IMR-90 (cell line): ENCODE measurements around the gene ZNF423. TPM values are rescaled to one million over a fixed set of nuclear protein-coding genes. Genes with fewer than 3 reads are reported as not detected.

Source experiments
- ATAC-seq: fragments of 200-7000 bp; cut with Tn5 transposase; 2 replicates; pipeline ENCODE4 v1.9.1; 2020; ENCODE audit warnings: low read depth, mild to moderate bottlenecking, moderate library complexity
- BruUV-seq: library from RNA; stranded (reverse); fragments of 400-500 nt; replicated peaks from 2 replicates; lab custom pipeline; 2021; lab: Mats Ljungman, UMichigan
- CTCF ChIA-PET: fragments of 300-600 bp; formaldehyde crosslinking; extraction: SDS; loops from one replicate; lab custom pipeline; 2021; ENCODE audit warnings: antibody characterized with exemption; lab: Yijun Ruan, JAX
- POLR2A ChIA-PET: fragments of 300-600 bp; sonication (Branson Sonifier 250); formaldehyde crosslinking; loops from one replicate; lab custom pipeline; 2022; ENCODE audit warnings: antibody characterized with exemption; ENCODE audit not compliant: unreplicated experiment; lab: Charles Lee
- DNase-seq: peaks from one replicate; pipeline ENCODE4 v3.0.0; 2013
- H2AFZ ChIP-seq: replicated peaks from 2 replicates; pipeline ENCODE3; 2013; ENCODE audit warnings: low read length, mild to moderate bottlenecking; ENCODE audit not compliant: poor library complexity
- H2AK5ac ChIP-seq: 2 replicates; pipeline ENCODE4 v1.6.1; 2013; ENCODE audit warnings: low read depth, low read length, inconsistent platforms
- H2AK9ac ChIP-seq: replicated peaks from 2 replicates; pipeline ENCODE3; 2013; ENCODE audit warnings: mild to moderate bottlenecking, low read depth, low read length, moderate library complexity; ENCODE audit not compliant: poor library complexity
- H2BK120ac ChIP-seq: 2 replicates; pipeline ENCODE4 v1.6.1; 2013; ENCODE audit warnings: low read depth, low read length, inconsistent platforms
- H2BK15ac ChIP-seq: 3 replicates; pipeline ENCODE4 v1.6.1; 2013; ENCODE audit warnings: low read depth, low read length, inconsistent platforms
- H2BK20ac ChIP-seq: 2 replicates; pipeline ENCODE4 v1.6.1; 2013; ENCODE audit warnings: low read depth, mild to moderate bottlenecking, inconsistent platforms, low read length, moderate library complexity
- H2BK5ac ChIP-seq: 2 replicates; pipeline ENCODE4 v1.6.1; 2013; ENCODE audit warnings: mild to moderate bottlenecking, low read depth, low read length, inconsistent platforms; ENCODE audit not compliant: poor library complexity, severe bottlenecking
- H3K14ac ChIP-seq: replicated peaks from 2 replicates; pipeline ENCODE4 v1.6.1; 2013; ENCODE audit warnings: low read depth, low read length, inconsistent platforms
- H3K18ac ChIP-seq: 2 replicates; pipeline ENCODE4 v1.6.1; 2013; ENCODE audit warnings: low read depth, low read length, control low read depth
- H3K23ac ChIP-seq: 2 replicates; pipeline ENCODE4 v1.6.1; 2013; ENCODE audit warnings: low read depth, low read length, inconsistent platforms
- H3K27ac ChIP-seq: 2 replicates; pipeline ENCODE4 v1.5.1; 2013; ENCODE audit warnings: mild to moderate bottlenecking, control low read depth, low read length; ENCODE audit not compliant: insufficient read depth
- H3K27me3 ChIP-seq: 2 replicates; pipeline ENCODE4 v1.6.1; 2013; ENCODE audit warnings: low read length; ENCODE audit not compliant: control insufficient read depth, insufficient read depth
- H3K36me3 ChIP-seq: 2 replicates; pipeline ENCODE4 v1.6.1; 2013; ENCODE audit warnings: low read length, mixed read lengths; ENCODE audit not compliant: control insufficient read depth, insufficient read depth
- H3K4ac ChIP-seq: 2 replicates; pipeline ENCODE4 v1.6.1; 2013; ENCODE audit warnings: low read depth, low read length, inconsistent platforms
- H3K4me1 ChIP-seq: 2 replicates; pipeline ENCODE4 v1.6.1; 2013; ENCODE audit warnings: low read length, mixed read lengths; ENCODE audit not compliant: control insufficient read depth, insufficient read depth
- H3K4me2 ChIP-seq: 2 replicates; pipeline ENCODE4 v1.6.1; 2013; ENCODE audit warnings: low read depth, mild to moderate bottlenecking, control low read depth, low read length, moderate library complexity
- H3K4me3 ChIP-seq: 2 replicates; pipeline ENCODE4 v1.5.1; 2013; ENCODE audit warnings: low read depth, mild to moderate bottlenecking, control low read depth, low read length, moderate library complexity; ENCODE audit not compliant: insufficient read depth
- H3K56ac ChIP-seq: 2 replicates; pipeline ENCODE4 v1.6.1; 2013; ENCODE audit warnings: low read length, inconsistent platforms; ENCODE audit not compliant: insufficient read depth; ENCODE audit errors: extremely low read depth
- H3K79me1 ChIP-seq, 2 experiments: 2 replicates each; pipeline ENCODE4 v1.6.1; 2013; ENCODE audit warnings: low read length in 2 of 2, inconsistent platforms in 1 of 2, low read depth in 1 of 2
- H3K9ac ChIP-seq: 2 replicates; pipeline ENCODE4 v1.6.1; 2013; ENCODE audit warnings: low read depth, low read length, control low read depth
- H3K9me1 ChIP-seq: 2 replicates; pipeline ENCODE4 v1.6.1; 2013; ENCODE audit warnings: low read length, inconsistent platforms; ENCODE audit not compliant: insufficient read depth
- H3K9me3 ChIP-seq: 2 replicates; pipeline ENCODE4 v1.6.1; 2013; ENCODE audit warnings: low read length; ENCODE audit not compliant: control insufficient read depth, insufficient read depth
- H4K20me1 ChIP-seq: 2 replicates; pipeline ENCODE4 v1.6.1; 2013; ENCODE audit warnings: low read length, inconsistent platforms; ENCODE audit not compliant: insufficient read depth
- H4K5ac ChIP-seq: 2 replicates; pipeline ENCODE4 v1.6.1; 2013; ENCODE audit warnings: mild to moderate bottlenecking, low read depth, low read length, control low read depth
- H4K8ac ChIP-seq, 2 experiments: 2 replicates each; pipeline ENCODE4 v1.6.1; 2013; ENCODE audit warnings: low read depth in 2 of 2, low read length in 2 of 2, control low read depth in 1 of 2, inconsistent platforms in 1 of 2
- H4K91ac ChIP-seq: 2 replicates; pipeline ENCODE4 v1.6.1; 2013; ENCODE audit warnings: low read depth, low read length, inconsistent platforms; ENCODE audit not compliant: insufficient read depth
- BHLHE40 ChIP-seq: fragments of 150-350 bp; IDR thresholded peaks from 2 replicates; pipeline ENCODE4 v1.6.1; 2016; ENCODE audit warnings: mild to moderate bottlenecking, low read depth, low read length
- CEBPB ChIP-seq: IDR thresholded peaks from 2 replicates; pipeline ENCODE4 v1.6.1; 2012; ENCODE audit warnings: low read depth, low read length, improper control_type of control experiment
- CHD1 ChIP-seq: IDR thresholded peaks from 2 replicates; pipeline ENCODE4 v1.6.1; 2012; ENCODE audit warnings: low read depth, low read length, improper control_type of control experiment
- FOS ChIP-seq: fragments of 150-350 bp; IDR thresholded peaks from 2 replicates; pipeline ENCODE4 v1.6.1; 2016; ENCODE audit warnings: low read depth, low read length
- MAFK ChIP-seq: IDR thresholded peaks from 2 replicates; pipeline ENCODE4 v1.6.1; 2012; ENCODE audit warnings: low read depth, low read length, improper control_type of control experiment
- MAZ ChIP-seq: IDR thresholded peaks from 2 replicates; pipeline ENCODE4 v1.6.1; 2012; ENCODE audit warnings: low read depth, mild to moderate bottlenecking, low read length, improper control_type of control experiment, moderate library complexity, borderline replicate concordance
- MXI1 ChIP-seq: IDR thresholded peaks from 2 replicates; pipeline ENCODE4 v1.6.1; 2012; ENCODE audit warnings: low read depth, mild to moderate bottlenecking, low read length, moderate library complexity, borderline replicate concordance
- NFE2L2 ChIP-seq: fragments of 150-350 bp; IDR thresholded peaks from 2 replicates; pipeline ENCODE4 v1.6.1; 2016; ENCODE audit warnings: low read depth, mild to moderate bottlenecking, low read length
- POLR2A ChIP-seq: IDR thresholded peaks from 2 replicates; pipeline ENCODE4 v1.6.1; 2012; ENCODE audit warnings: mild to moderate bottlenecking, low read depth, low read length
- RAD21 ChIP-seq: IDR thresholded peaks from 2 replicates; pipeline ENCODE4 v1.6.1; 2012; ENCODE audit warnings: low read length, improper control_type of control experiment
- RCOR1 ChIP-seq: IDR thresholded peaks from 2 replicates; pipeline ENCODE4 v1.6.1; 2012; ENCODE audit warnings: mild to moderate bottlenecking, low read length, improper control_type of control experiment; ENCODE audit not compliant: insufficient replicate concordance
- RFX5 ChIP-seq: IDR thresholded peaks from 2 replicates; pipeline ENCODE4 v1.8.0; 2012; ENCODE audit warnings: low read depth, mild to moderate bottlenecking, low read length, moderate library complexity
- SMC3 ChIP-seq: fragments of 150-350 bp; IDR thresholded peaks from 2 replicates; pipeline ENCODE4 v1.6.1; 2016; ENCODE audit warnings: low read depth, mild to moderate bottlenecking, antibody characterized with exemption, low read length, moderate library complexity
- WGBS, 2 experiments: methylation state at CpG; one replicate each; pipeline versions ENCODE4 v1.1.5 to v1.1.7; 2013; ENCODE audit warnings: missing lambda C conversion rate in 2 of 2; ENCODE audit not compliant: insufficient read length in 1 of 2; ENCODE audit errors: extremely low coverage in 2 of 2; 5-methylcytosine and 5-hydroxymethylcytosine counted together
- dilution Hi-C: fragments of 300-500 bp; cut with HindIII; formaldehyde crosslinking; loops from one replicate; pipeline ENCODE4 v1.14.3; 2018; ENCODE audit warnings: low sequenced_read_pairs; ENCODE audit not compliant: unreplicated experiment
- in situ Hi-C: fragments of 300-500 bp; cut with MboI; formaldehyde crosslinking; loops from 3 replicates; pipeline ENCODE4 v1.14.3; 2019; ENCODE audit warnings: low sequenced_read_pairs, inconsistent platforms, mixed read lengths
- intact Hi-C: fragments of 100-400 bp; cut with micrococcal nuclease; formaldehyde crosslinking; loops from 2 replicates; pipeline ENCODE4 v1.10.0; 2022
- polyA plus RNA-seq, 3 experiments: library from polyadenylated mRNA; depleted of rRNA; stranded (reverse); fragments of >200 nt; gene quantifications; 2 replicates each; pipeline ENCODE4 v1.2.3, GENCODE V29; 2012; ENCODE audit warnings: low replicate concordance in 1 of 3
- total RNA-seq: library from RNA; depleted of rRNA; stranded (reverse); fragments of >200 nt; gene quantifications from 2 replicates; pipeline ENCODE4 v1.2.3, GENCODE V29; 2012
- TF ChIP-seq, protein P1 (sequence below): fragments of 150-350 bp; IDR thresholded peaks from 2 replicates; pipeline ENCODE4 v1.6.1; 2016; ENCODE audit warnings: low read depth, mild to moderate bottlenecking, low read length, moderate library complexity, borderline replicate concordance
- TF ChIP-seq, protein P2 (sequence below): conservative IDR thresholded peaks from 2 replicates; pipeline ENCODE4 v1.5.1; 2012; ENCODE audit warnings: mild to moderate bottlenecking, low read depth, low read length, improper control_type of control experiment
- TF ChIP-seq, protein P3 (sequence below): fragments of 150-350 bp; IDR thresholded peaks from 2 replicates; pipeline ENCODE4 v1.6.1; 2017; ENCODE audit warnings: mild to moderate bottlenecking, antibody characterized with exemption, low read length, low read depth

The ZNF423 gene
- total and polyA plus RNA-seq, 2 of the 4 experiments (the other 2 are of a cell fraction): under 0.01 to 0.10 TPM

DNA sequence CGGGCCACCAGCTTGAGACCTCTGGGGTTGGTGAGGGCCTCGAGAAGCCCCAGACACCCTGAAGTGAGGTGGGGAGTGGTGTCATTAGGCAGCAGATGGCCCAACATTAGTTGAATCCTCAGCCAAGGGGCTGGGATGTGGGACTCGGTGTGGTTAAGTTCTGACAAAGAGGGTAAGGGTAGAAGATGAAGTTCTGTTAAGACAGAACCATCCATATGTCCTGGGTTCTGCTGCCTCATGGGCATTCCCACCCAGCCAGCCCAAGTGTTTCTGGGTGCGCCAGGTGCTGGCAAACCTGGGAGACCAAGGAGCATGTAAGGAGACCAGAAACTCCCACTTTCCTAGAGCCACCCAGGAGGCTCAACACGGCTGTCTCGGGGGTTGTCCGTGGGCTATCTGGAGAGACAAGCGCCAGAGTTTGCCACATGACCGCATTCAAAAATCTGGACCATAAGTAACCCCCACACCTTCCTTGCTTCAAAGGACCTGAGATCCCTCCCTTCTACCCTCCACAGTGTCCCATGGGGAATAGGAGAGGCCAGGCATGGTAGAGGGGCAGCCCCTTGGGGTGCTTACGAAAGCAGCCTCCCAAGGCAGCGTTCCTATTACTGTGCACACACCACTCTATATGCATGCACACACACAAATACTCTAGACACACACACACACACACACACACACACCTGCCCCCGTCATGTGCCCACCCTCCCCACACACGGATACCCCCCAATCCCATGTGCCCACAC lies 353.6 kb downstream of the ZNF423 start:
- ATAC-seq: no peak
- WGBS, 2 experiments: 51% methylated on average over 3 of the region's 13 CpGs; no CpG with 5 or more reads in 1 of the 2 experiments
- Histone ChIP-seq H3K4me1 (no peaks in the 10 kb centered on the region), H3K9me1 (no peaks in the 10 kb centered on the region), H4K8ac (no peak overlapping the region), H2BK120ac (no peak overlapping the region), H3K14ac (no peak overlapping the region), H3K9me3 (no peaks in the 10 kb centered on the region), H3K36me3 (no peaks in the 10 kb centered on the region), H2BK5ac (no peak overlapping the region), H3K27ac (no peak overlapping the region), H2AK9ac (no peak overlapping the region), H2BK20ac (no peak overlapping the region), H3K9ac (no peak overlapping the region), H3K56ac (no peak overlapping the region), H2AK5ac (no peak overlapping the region), H3K4ac (no peak overlapping the region), H4K5ac (no peak overlapping the region), H3K4me2 (no peak overlapping the region), H3K79me1 (no peaks in the 10 kb centered on the region), H3K4me3 (no peak overlapping the region), H3K18ac (no peak overlapping the region), H3K23ac (no peak overlapping the region), H4K91ac (no peak overlapping the region), H4K20me1 (no peaks in the 10 kb centered on the region), H3K27me3 (no peaks in the 10 kb centered on the region; the same call in 1 of the 2 replicates), H2AFZ (no peak overlapping the region), H2BK15ac (no peak overlapping the region)
- BruUV-seq: no TSS peak
- dilution Hi-C loops: no loop called here
- ChIA-PET CTCF (no interaction called here), POLR2A (no interaction called here)
- no peak for TF ChIP-seq SMC3
- TF ChIP-seq CEBPB: no peak
- no peak for TF ChIP-seq POLR2A
- no peak for TF ChIP-seq RAD21
- no peak for TF ChIP-seq MAFK
- TF ChIP-seq RFX5: no peak
- no peak for TF ChIP-seq MXI1
- TF ChIP-seq, protein P1, sequence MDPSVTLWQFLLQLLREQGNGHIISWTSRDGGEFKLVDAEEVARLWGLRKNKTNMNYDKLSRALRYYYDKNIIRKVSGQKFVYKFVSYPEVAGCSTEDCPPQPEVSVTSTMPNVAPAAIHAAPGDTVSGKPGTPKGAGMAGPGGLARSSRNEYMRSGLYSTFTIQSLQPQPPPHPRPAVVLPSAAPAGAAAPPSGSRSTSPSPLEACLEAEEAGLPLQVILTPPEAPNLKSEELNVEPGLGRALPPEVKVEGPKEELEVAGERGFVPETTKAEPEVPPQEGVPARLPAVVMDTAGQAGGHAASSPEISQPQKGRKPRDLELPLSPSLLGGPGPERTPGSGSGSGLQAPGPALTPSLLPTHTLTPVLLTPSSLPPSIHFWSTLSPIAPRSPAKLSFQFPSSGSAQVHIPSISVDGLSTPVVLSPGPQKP: no peak
- no peak for TF ChIP-seq MAZ
- TF ChIP-seq NFE2L2: no peak
- TF ChIP-seq, protein P2, sequence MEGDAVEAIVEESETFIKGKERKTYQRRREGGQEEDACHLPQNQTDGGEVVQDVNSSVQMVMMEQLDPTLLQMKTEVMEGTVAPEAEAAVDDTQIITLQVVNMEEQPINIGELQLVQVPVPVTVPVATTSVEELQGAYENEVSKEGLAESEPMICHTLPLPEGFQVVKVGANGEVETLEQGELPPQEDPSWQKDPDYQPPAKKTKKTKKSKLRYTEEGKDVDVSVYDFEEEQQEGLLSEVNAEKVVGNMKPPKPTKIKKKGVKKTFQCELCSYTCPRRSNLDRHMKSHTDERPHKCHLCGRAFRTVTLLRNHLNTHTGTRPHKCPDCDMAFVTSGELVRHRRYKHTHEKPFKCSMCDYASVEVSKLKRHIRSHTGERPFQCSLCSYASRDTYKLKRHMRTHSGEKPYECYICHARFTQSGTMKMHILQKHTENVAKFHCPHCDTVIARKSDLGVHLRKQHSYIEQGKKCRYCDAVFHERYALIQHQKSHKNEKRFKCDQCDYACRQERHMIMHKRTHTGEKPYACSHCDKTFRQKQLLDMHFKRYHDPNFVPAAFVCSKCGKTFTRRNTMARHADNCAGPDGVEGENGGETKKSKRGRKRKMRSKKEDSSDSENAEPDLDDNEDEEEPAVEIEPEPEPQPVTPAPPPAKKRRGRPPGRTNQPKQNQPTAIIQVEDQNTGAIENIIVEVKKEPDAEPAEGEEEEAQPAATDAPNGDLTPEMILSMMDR: no peak
- TF ChIP-seq BHLHE40: no peak
- no peak for TF ChIP-seq FOS
- no peak for TF ChIP-seq CHD1
- no peak for TF ChIP-seq RCOR1
- TF ChIP-seq, protein P3, sequence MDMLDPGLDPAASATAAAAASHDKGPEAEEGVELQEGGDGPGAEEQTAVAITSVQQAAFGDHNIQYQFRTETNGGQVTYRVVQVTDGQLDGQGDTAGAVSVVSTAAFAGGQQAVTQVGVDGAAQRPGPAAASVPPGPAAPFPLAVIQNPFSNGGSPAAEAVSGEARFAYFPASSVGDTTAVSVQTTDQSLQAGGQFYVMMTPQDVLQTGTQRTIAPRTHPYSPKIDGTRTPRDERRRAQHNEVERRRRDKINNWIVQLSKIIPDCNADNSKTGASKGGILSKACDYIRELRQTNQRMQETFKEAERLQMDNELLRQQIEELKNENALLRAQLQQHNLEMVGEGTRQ: no peak
- in situ Hi-C loops: no loop called here
- intact Hi-C loops: no loop called here
- DNase-seq: no peak
